ENCODE data around the gene RFX1.
"Not testable (repeated sequence)": the region's sequence is repeated elsewhere in the genome, so short reads cannot be mapped to it uniquely, and the experiment has no call there.

RFX1 gene

GRCh38 chr19:13975870-13976269 is 30.2 kb downstream of the RFX1 start:
- TF ChIP-seq, protein P1, sequence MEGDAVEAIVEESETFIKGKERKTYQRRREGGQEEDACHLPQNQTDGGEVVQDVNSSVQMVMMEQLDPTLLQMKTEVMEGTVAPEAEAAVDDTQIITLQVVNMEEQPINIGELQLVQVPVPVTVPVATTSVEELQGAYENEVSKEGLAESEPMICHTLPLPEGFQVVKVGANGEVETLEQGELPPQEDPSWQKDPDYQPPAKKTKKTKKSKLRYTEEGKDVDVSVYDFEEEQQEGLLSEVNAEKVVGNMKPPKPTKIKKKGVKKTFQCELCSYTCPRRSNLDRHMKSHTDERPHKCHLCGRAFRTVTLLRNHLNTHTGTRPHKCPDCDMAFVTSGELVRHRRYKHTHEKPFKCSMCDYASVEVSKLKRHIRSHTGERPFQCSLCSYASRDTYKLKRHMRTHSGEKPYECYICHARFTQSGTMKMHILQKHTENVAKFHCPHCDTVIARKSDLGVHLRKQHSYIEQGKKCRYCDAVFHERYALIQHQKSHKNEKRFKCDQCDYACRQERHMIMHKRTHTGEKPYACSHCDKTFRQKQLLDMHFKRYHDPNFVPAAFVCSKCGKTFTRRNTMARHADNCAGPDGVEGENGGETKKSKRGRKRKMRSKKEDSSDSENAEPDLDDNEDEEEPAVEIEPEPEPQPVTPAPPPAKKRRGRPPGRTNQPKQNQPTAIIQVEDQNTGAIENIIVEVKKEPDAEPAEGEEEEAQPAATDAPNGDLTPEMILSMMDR (IDR thresholded peaks at IDR 0.05), result no peak
- TF ChIP-seq ZFX (IDR thresholded peaks at IDR 0.05; ENCODE audit: borderline replicate concordance), result no peak
- H3K27ac ChIP-seq, result no peak overlapping the region

DNA sequence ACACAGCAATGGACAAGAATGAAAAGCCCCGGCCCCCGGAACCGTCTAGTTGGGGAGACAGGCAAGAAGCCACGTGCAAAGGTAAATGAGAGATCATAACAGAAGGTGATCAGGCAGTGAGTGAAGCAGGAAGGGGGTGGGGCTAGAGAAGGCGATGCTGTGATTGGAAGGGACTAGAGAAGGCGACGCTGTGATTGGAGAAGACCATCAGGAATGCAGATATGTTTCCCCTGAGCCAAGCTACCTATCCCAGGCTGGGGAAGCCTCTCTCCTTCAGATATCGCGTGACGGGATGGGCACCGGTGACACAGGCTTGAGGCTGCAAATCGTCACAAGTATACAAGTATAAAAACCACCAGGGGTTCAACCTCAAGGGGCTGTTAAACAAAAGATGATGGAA is 32.0 kb downstream of the RFX1 start:
- TF ChIP-seq, protein P1 (IDR thresholded peaks at IDR 0.05), result no peak
- TF ChIP-seq ZFX (IDR thresholded peaks at IDR 0.05; ENCODE audit: borderline replicate concordance), result no peak
- H3K27ac ChIP-seq, result peak overlapping the region; percentile 79

DNA sequence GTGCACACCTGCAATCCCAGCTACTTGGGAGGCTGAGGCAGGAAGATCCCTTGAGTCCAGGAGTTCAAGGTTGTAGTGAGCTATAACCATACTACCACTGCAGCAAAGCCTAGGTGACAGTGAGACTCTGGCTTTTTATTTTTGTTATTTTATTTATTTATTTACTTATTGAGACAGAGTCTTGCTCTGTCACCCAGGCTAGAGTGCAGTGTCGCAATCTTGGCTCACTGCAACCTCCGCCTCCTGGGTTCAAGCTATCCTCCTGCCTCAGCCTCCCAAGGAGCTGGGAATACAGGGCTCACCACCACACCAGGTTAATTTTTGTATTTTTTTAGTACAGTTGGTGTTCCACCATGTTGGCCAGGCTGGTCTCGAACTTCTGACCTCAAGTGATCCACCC is 32.6 kb downstream of the RFX1 start:
- H3K27ac ChIP-seq, result peak overlapping the region; percentile 79

DNA sequence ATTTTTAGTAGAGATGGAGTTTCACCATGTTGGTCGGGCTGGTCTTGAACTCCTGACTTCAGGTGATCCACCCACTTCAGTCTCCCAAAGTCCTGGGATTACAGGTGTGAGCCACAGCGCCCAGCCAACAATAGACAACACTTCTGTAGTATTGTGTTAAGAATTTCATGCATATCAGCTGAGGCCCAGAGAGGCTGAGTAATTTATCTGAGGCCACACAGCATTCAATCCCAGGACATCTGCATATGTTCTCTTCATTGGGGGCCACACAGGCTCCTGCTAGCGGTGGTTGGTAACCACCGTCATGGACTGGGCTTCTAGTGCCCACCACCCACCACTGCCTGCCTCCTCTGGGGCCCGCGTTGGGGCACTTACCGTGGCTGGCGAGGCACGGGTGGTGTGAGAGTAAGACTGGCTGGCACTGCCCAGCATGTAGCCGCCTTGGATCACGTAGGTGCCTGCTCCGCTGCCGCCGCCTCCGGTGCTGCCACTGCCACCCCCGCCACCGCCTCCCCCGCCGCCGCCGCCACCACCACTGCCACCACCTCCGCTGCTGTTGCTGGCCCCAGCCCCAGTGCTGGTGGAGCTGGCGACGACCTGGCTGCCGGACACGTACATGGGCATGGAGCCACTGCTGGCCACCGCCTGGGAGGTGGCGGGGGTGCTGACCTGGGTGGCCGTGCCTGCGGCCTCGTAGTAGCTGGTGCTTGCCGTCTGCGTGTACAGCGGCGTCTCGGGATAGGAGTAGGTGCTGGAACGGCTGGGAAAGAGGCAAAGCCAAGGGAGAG is 33.6 kb downstream of the RFX1 start:
- TF ChIP-seq ZFX (IDR thresholded peaks at IDR 0.05; ENCODE audit: borderline replicate concordance), result no peak
- TF ChIP-seq, protein P1 (IDR thresholded peaks at IDR 0.05), result no peak
- no peak overlapping the region for H3K27ac ChIP-seq

DNA sequence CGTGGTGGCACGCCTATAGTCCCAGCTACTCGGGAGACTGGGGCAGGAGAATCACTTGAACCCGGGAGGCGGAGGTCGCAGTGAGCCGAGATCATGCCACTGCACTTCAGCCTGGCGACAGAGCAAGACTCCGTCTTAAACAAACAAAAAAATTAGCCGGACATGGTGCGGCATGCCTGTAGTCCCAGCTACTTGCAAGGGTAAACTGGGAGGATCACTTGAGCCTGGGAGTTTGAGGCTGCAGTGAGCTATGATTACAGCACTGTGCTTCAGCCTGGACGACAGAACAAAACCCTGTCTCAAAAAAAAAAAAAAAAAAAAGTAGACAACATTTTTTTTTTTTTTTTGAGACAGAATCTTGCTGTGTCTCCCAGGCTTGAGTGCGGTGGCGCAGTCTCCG is 34.3 kb downstream of the RFX1 start:
- not testable (repeated sequence) for H3K27ac ChIP-seq

DNA sequence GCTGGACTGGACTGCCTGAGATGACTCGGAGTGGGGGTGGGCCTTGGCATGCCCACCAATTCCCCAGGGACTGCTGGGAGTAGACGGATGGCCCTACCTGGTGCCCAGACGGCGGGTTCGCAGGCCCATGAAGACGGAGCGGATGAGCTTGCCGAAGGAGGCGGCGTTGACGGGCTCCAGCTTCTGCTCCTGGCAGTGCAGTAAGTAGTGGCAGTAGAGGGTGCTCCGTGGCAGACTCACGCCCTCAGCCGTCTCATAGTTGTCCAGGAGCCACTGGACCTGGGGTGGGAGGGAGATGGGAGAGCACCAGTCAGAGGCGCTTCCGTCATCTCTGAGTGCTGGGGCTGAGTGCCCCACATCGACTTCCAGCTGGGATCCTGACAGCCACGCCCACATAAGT is 36.2 kb downstream of the RFX1 start:
- H3K27ac ChIP-seq, result no peak overlapping the region
- TF ChIP-seq ZFX (IDR thresholded peaks at IDR 0.05; ENCODE audit: borderline replicate concordance), result no peak
- TF ChIP-seq, protein P1 (IDR thresholded peaks at IDR 0.05), result no peak

DNA sequence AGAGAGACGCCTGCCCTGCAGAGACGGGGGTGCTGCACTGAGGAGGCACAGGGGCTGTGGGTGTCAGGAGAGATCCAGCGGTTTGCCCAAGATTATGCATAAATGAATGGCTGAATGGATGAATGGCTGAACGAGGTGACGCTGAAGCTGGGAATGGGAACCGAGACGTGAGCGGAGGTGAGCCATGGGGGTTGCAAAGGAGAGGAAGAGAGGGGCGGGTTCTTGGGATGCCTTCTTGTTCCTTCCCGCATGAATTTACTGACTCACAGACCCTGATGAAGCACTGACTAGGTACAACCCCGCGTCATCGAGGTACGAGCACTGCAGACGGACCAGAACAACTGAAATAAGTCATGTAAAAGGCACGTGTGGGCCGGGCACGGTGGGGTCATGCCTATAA is 37.1 kb downstream of the RFX1 start:
- no peak for TF ChIP-seq ZFX (IDR thresholded peaks at IDR 0.05; ENCODE audit: borderline replicate concordance)
- TF ChIP-seq, protein P1 (IDR thresholded peaks at IDR 0.05), result no peak
- H3K27ac ChIP-seq, result no peak overlapping the region

GRCh38 chr19:13968383-13968935 is 37.7 kb downstream of the RFX1 start:
- no peak for TF ChIP-seq ZFX (IDR thresholded peaks at IDR 0.05; ENCODE audit: borderline replicate concordance)
- TF ChIP-seq, protein P1 (IDR thresholded peaks at IDR 0.05), result no peak
- H3K27ac ChIP-seq, result no peak overlapping the region

- not testable (repeated sequence) for H3K27ac ChIP-seq
These were observed 38.9 kb downstream of the RFX1 start for GRCh38 chr19:13967206-13967605.

All from 22Rv1 (cell line).